Skeletal muscle cell (primary cell): ENCODE data around the gene CA10.

ENCODE experiments used
- DNase-seq: peaks from one replicate; pipeline ENCODE4 v3.0.0-alpha.2; 2010; ENCODE audit warnings: low read depth
- H3K4me3 ChIP-seq: 2 replicates; pipeline ENCODE4 v1.5.1; 2011; ENCODE audit warnings: low read depth, mild to moderate bottlenecking, control low read depth, low read length, moderate library complexity

Gene CA10

DNA sequence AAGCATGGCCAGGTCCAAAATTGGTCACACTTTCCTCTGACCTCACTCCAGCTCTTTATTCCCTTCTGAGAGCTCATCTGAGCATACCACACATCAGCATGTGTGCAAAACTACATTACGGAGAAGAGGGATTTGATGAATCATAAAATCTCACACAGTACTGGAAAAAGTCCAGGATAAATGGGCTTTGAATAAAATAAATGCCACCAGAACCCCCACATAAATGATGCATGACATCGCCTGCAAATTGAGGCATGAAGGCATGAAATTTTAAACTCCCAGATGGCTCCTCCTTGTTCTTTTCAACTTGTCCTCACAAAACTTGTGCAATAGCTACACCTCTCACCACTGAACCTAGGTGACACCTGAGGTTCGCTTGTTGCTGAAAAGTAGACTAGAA is 439.5 kb downstream of the CA10 start:
- no peak for DNase-seq
- no peak overlapping the region for H3K4me3 ChIP-seq

DNA sequence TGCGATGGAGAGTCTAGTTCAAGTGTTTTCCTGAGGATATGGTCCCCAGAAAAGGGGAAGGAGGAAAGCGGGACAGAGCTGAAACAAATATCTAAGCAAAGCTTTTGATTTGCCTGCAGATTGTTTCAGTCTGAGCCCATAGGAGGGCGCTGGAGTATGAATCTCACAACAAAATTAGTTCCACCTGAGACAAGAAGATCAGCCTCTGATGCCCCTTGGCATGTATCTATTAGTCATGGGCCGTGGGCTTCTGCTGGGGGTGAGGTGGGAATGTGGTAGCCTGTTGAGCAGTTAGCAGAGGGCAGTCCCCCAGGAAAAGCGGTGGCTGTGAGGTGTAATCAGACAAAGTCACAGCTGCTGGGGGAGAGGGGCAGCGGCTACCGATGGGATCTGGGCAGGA is 446.9 kb downstream of the CA10 start:
- no peak overlapping the region for H3K4me3 ChIP-seq
- no peak for DNase-seq

- DNase-seq: no peak
- H3K4me3 ChIP-seq: no peak overlapping the region
Measured at GRCh38 chr17:51710634-51710979, 447.9 kb downstream of the CA10 start.

DNA sequence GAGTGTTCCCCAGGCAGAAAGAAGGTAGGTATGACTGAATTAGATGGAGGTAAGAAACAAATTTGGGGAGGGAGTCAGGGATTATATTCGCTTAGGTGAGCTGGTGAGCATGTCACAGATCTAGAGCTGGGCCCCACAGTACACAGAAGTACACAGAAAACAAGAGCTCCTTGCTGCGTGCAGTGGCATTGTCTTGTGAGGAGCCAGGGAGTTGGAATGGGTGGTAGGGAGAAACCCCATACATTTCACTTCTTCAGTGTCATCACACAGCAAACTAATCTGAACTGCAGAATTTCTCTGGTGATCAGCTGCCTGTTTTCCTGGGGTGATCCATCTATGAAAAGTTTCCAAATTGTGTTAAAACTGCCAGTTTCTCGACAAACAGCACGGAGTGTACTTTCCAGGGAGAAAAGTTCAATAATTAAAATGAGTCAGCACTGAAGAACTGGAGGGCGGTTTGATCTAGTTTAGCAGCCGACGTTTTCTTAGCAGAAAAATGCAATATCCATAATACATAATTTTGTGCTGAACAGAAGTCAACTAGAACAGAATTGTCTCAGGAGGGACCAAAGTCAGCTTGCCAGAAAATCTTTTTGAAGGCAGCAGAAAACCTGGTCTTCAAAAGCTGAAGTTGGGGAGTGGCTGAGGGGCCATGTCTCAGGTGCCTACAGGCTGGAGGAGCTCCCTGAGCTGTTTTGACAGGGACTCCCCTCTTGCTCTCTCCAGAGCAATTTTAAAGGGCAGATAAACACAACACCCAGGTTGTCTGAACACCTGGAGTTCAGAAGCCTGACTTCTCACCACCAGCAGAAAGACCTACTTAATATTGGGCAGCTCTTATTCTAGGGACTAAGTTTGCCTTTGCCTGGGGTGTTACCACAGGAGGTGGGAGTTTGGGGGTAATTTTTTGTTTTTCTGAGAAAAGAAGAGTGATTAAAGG is 448.6 kb downstream of the CA10 start:
- no peak overlapping the region for H3K4me3 ChIP-seq
- no peak for DNase-seq

GRCh38 chr17:51707216-51707615 is 451.3 kb downstream of the CA10 start:
- DNase-seq: no peak
- no peak overlapping the region for H3K4me3 ChIP-seq

GRCh38 chr17:51706093-51706492 is 452.4 kb downstream of the CA10 start:
- DNase-seq: no peak
- H3K4me3 ChIP-seq: no peak overlapping the region

DNA sequence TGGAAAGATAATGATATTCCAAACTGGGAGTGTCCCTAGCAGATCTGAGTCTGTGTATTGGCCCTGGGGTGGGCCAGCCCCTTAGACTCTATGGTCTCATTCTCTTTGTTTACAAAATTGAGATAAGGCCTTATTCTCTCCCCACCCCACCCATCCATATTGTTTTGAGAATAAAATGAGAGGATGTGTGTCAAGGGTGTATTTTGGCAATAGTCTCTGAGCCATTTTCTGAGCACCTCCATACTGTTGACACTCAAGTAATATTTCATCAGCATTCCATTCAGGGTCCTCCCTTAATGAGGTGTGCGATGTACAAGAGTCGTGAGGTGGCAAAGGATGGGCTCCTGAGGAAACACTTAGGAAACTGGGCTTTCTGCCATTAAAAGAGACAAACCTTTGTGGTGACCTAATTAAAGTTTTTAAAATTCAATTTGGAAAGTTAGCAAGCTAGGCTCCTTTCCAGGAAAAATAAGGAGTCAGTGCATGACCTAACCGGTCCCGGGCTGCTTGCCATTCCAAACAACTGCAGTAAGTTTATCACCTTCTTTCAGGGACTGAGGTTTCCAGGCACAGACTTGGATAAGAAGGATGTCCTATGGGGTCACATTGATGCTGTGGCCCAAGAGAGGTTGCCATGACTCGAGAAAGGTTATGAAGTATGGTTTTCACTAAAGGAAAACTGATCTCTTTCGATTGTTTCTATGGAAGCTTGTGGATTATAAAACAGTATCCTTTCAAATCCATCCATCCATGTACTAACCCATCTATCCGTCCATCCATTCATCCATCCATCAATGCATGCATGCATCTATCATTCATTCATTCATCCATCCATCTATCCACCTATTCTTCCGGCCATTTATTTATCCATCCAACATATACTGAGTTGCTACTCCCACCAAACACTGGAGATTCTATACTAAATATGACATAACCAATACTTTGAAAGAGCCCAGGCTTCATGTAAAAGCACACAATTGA is 454.9 kb downstream of the CA10 start:
- peak; percentile 5 for DNase-seq
- H3K4me3 ChIP-seq: no peak overlapping the region

DNA sequence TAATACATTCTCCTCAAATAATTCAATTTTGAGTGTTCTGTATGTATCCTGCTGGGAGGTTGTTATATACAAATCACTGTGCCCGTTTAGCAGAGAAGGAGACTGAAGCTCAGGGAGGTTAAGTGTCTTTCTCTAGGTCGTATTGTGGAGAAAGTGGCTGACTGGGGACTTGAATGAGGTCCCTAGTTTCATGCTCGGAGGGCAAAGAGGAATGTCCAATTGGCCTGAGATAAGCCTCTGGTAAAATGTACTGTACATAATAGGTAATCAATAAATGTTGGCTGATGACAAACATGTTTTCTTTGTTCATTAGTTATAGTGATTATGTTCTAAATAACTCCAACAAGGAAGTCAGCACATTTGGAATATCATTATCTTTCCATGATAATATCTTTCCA is 455.6 kb downstream of the CA10 start:
- no peak for DNase-seq
- H3K4me3 ChIP-seq: no peak overlapping the region

- DNase-seq: no peak
- no peak overlapping the region for H3K4me3 ChIP-seq
Measured at GRCh38 chr17:51701501-51701900, 457.0 kb downstream of the CA10 start.

DNA sequence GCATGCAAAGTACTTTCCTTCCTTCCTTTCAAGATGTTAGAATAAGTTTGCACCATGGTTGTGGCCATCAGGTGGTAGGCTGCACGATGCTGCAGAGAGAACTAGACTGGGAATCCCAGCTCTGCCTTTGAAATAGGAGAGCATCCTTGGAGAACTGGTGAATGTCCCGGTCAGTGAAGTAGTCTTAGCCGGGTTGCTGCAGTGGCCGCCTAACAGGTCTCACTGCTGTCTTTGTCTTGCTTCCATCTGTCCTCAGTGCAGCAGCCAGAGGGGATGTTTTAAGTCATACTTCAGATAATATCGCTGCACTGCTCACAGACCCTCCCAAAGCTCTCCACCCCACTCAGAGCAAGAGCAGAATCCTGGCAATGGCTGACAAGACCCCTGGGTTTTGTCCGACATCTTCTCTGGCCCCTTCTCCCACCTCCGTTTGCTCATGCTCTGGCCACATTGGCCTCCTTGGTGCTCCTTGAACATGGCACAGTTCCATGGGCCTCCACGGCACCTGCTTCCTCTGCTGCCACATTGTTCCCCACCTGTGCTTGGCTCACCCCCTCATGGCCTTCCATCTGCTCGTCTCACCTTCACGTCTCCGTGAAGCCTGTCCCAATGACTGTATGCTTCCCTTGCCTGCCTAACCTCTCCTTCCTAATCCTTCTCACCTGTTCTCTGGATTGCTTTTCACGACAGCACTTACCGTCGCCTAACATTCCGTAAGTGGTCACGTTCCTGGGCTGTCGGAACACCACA is 458.3 kb downstream of the CA10 start:
- H3K4me3 ChIP-seq: no peak overlapping the region
- DNase-seq: no peak

GRCh38 chr17:51699303-51699702 is 459.2 kb downstream of the CA10 start:
- no peak overlapping the region for H3K4me3 ChIP-seq
- no peak for DNase-seq

- H3K4me3 ChIP-seq: no peak overlapping the region
- no peak for DNase-seq
Measured at GRCh38 chr17:51692917-51693316, 465.6 kb downstream of the CA10 start.

DNA sequence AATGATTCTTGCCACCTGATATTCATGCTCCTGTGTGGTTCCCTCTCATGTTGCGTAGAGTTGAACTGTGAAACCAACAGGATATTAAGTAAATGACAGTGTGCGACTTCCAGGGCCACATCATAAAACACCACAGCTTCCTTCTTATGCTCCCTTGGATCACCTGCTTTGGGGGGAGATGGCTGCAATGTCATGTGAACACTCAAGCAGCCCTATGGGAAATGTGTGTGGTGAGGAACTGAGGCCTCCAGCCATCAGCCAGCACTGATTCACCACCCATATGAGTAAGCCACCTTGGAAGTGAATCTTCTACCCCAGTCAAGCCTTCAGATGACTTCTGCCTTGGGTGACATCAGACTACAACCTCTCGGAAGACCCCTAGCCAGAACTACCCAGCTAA is 470.6 kb downstream of the CA10 start:
- H3K4me3 ChIP-seq: no peak overlapping the region

DNA sequence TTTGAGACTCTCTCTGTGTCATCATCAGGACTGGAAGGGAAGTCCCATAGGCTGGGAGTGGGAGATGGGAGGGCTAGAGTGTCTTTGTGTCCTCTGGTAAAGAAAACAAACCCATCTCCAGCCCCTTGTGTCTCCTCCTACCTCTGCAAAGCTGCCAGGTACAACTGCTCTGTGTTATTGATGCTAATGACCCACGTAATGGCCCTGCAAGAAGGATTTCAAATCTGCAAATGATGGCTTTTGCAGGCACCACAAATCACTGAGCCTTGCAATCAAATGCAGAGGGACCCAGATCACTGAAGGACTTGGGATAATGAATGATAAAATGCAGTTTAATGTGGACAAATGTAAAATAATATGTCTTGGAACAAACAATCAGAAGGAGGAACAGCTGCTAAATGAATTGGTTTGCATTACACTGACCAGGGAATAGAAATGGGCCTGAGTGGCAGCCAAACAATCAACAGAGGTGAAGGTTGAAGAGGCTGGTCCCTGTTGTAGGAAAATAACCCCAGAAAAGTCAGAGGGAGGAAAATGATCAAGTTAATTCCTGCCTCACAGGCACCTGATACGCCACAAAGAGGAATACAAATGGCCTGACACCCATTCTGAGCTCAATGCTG is 473.1 kb downstream of the CA10 start:
- no peak overlapping the region for H3K4me3 ChIP-seq
- DNase-seq: no peak

More for the DNA sequence above, 470.6 kb downstream of the CA10 start:
- DNase-seq: no peak

DNA sequence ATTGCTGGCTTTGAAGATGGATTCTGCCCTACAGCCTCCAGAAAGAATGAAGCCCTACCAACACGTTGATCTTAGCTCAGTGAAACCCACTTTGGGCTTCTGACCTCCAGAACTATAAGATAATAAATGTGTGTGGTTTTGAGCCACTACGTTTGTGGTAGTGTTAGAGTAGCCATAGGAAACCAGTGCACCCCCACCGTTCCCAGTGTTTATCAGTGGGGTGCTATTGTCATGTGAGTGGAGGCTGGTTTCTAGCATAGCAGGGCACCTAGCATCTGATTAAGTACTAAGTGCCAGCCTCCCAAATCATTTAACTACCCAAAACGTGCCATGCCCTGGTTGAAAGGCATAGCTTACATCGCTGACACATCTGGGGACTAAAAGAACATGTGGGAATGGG is 474.3 kb downstream of the CA10 start:
- no peak for DNase-seq
- H3K4me3 ChIP-seq: no peak overlapping the region

DNA sequence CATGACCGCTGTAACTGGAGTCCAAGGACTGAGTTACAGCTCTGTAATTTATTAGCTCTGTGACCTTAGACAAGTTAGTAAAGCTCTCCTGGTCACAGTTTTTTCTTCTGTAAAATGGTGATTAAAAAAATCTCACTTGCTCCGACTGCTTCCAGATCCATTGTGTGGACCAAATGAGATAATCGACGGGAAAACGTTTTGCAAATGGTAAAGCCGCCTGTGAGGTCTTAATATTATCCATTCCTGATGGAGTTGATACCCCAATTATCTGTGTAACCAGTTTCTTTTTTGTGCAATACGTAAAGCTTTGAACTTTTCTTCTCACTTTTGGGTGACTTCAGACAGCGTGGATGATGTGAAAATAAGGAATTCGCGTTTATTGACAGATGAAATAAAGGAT is 475.2 kb downstream of the CA10 start:
- no peak for DNase-seq
- H3K4me3 ChIP-seq: no peak overlapping the region

DNA sequence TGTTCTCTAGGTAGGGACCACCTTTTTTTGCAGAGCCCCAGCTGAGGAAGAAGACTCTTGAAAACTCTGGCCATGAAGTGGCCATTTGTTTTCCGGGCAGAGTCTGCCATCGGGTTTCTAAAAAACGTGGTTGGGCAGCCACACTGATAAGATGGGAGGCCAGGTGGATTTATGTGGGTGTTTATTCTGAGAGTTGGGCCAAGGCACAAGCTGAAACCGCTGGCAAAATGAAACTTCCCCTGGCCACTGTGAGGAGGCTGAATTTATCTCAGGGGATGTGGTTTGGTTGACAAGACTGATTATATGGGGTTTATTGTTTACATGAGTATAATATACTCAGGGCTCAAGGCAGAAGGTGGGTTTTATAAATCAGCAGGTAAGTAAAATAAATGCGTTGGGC is 476.4 kb downstream of the CA10 start:
- DNase-seq: no peak
- H3K4me3 ChIP-seq: no peak overlapping the region

- no peak overlapping the region for H3K4me3 ChIP-seq
- DNase-seq: no peak
Measured at GRCh38 chr17:51677875-51678274, 480.6 kb downstream of the CA10 start.
